ENCODE results near the gene G3BP2. TPM values are rescaled to one million over a fixed set of nuclear protein-coding genes. Genes with fewer than 3 reads are reported as not detected.
A peak's percentile ranks its signal among the peaks of the same experiment; 100 is the strongest.

The G3BP2 gene
- total and polyA plus RNA-seq, 2 of the 13 experiments (the other 11 are each of a cell fraction or from before 2014, with no cell fraction given) = 51.7 to 179 TPM

- TF ChIP-seq, protein P1, sequence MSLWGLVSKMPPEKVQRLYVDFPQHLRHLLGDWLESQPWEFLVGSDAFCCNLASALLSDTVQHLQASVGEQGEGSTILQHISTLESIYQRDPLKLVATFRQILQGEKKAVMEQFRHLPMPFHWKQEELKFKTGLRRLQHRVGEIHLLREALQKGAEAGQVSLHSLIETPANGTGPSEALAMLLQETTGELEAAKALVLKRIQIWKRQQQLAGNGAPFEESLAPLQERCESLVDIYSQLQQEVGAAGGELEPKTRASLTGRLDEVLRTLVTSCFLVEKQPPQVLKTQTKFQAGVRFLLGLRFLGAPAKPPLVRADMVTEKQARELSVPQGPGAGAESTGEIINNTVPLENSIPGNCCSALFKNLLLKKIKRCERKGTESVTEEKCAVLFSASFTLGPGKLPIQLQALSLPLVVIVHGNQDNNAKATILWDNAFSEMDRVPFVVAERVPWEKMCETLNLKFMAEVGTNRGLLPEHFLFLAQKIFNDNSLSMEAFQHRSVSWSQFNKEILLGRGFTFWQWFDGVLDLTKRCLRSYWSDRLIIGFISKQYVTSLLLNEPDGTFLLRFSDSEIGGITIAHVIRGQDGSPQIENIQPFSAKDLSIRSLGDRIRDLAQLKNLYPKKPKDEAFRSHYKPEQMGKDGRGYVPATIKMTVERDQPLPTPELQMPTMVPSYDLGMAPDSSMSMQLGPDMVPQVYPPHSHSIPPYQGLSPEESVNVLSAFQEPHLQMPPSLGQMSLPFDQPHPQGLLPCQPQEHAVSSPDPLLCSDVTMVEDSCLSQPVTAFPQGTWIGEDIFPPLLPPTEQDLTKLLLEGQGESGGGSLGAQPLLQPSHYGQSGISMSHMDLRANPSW (CRISPR knock-in tag; IDR thresholded peaks at IDR 0.05; ENCODE audit: borderline replicate concordance) = 0 out of 2 replicates have a peak, but pooled peaks have one; percentile 28
- TF ChIP-seq SNAPC4 (CRISPR knock-in tag; IDR thresholded peaks at IDR 0.05) (no peak), SRSF1 (optimal IDR thresholded peaks at IDR 0.05; ENCODE audit: low read depth, low read length) (no peak), ZNF614 (CRISPR knock-in tag; IDR thresholded peaks at IDR 0.05; ENCODE audit: borderline replicate concordance) (0 out of 2 replicates have a peak, but pooled peaks have one; percentile 18), USF2 (IDR thresholded peaks at IDR 0.05; ENCODE audit: low read depth, low read length) (no peak), USF2 (CRISPR knock-in tag; IDR thresholded peaks at IDR 0.05; ENCODE audit: borderline replicate concordance) (peak; percentile 52; the same call in 1 of the 2 replicates), ZNF333 (CRISPR knock-in tag; IDR thresholded peaks at IDR 0.05; ENCODE audit: borderline replicate concordance) (no peak)
- TF ChIP-seq, protein P2, sequence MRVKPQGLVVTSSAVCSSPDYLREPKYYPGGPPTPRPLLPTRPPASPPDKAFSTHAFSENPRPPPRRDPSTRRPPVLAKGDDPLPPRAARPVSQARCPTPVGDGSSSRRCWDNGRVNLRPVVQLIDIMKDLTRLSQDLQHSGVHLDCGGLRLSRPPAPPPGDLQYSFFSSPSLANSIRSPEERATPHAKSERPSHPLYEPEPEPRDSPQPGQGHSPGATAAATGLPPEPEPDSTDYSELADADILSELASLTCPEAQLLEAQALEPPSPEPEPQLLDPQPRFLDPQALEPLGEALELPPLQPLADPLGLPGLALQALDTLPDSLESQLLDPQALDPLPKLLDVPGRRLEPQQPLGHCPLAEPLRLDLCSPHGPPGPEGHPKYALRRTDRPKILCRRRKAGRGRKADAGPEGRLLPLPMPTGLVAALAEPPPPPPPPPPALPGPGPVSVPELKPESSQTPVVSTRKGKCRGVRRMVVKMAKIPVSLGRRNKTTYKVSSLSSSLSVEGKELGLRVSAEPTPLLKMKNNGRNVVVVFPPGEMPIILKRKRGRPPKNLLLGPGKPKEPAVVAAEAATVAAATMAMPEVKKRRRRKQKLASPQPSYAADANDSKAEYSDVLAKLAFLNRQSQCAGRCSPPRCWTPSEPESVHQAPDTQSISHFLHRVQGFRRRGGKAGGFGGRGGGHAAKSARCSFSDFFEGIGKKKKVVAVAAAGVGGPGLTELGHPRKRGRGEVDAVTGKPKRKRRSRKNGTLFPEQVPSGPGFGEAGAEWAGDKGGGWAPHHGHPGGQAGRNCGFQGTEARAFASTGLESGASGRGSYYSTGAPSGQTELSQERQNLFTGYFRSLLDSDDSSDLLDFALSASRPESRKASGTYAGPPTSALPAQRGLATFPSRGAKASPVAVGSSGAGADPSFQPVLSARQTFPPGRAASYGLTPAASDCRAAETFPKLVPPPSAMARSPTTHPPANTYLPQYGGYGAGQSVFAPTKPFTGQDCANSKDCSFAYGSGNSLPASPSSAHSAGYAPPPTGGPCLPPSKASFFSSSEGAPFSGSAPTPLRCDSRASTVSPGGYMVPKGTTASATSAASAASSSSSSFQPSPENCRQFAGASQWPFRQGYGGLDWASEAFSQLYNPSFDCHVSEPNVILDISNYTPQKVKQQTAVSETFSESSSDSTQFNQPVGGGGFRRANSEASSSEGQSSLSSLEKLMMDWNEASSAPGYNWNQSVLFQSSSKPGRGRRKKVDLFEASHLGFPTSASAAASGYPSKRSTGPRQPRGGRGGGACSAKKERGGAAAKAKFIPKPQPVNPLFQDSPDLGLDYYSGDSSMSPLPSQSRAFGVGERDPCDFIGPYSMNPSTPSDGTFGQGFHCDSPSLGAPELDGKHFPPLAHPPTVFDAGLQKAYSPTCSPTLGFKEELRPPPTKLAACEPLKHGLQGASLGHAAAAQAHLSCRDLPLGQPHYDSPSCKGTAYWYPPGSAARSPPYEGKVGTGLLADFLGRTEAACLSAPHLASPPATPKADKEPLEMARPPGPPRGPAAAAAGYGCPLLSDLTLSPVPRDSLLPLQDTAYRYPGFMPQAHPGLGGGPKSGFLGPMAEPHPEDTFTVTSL (CRISPR knock-in tag; IDR thresholded peaks at IDR 0.05; ENCODE audit: borderline replicate concordance) = no peak
These were observed at the start of gene G3BP2 (continued) for GRCh38 chr4:75673027-75673958.

Measured in HepG2 (cell line).